ENCODE data around the gene WDFY3. TPM values are rescaled to one million over a fixed set of nuclear protein-coding genes. Genes with fewer than 3 reads are reported as not detected.

WDFY3 gene
- total and polyA plus RNA-seq, 12 donors = 9.5 to 284 (median 85.0) TPM

DNA sequence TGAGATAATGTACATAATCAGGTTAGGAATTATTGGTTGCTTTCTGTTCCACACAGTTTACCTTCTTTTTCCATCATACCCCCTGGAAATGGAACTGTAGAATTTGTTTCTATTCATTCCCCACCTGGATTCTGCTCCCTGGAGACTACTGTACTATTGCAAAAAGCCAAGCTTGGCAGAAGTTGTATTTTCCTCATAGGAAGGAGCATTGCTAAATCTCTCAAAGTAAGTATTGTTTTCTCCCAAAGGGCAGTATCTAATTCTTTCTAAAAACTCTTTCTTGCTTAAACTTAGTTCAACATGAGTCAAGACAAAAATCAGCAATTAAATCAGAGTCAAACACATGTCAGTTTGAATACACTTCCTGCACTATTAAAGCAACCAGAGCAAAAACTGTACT, 247.4 kb downstream of the WDFY3 start:
- Histone ChIP-seq H3K4me3 (no peak overlapping the region), H3K36me3 (replicated peaks in 1 of 2) (peaks cover 0 to 58% of the 10 kb centered on the region in 2 donors), H3K27ac (no peak overlapping the region), H3K9me3 (replicated peaks in 1 of 3) (no peaks in the 10 kb centered on the region), H3K4me1 (replicated peaks in 1 of 2) (peaks cover 0 to 11% of the 10 kb centered on the region in 2 donors), H3K27me3 (no peaks in the 10 kb centered on the region)
- TF ChIP-seq POLR2A (IDR thresholded peaks at IDR 0.05) = no peak
- TF ChIP-seq, protein P1, sequence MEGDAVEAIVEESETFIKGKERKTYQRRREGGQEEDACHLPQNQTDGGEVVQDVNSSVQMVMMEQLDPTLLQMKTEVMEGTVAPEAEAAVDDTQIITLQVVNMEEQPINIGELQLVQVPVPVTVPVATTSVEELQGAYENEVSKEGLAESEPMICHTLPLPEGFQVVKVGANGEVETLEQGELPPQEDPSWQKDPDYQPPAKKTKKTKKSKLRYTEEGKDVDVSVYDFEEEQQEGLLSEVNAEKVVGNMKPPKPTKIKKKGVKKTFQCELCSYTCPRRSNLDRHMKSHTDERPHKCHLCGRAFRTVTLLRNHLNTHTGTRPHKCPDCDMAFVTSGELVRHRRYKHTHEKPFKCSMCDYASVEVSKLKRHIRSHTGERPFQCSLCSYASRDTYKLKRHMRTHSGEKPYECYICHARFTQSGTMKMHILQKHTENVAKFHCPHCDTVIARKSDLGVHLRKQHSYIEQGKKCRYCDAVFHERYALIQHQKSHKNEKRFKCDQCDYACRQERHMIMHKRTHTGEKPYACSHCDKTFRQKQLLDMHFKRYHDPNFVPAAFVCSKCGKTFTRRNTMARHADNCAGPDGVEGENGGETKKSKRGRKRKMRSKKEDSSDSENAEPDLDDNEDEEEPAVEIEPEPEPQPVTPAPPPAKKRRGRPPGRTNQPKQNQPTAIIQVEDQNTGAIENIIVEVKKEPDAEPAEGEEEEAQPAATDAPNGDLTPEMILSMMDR (IDR thresholded peaks at IDR 0.05) = no peak
- no peak for DNase-seq
- intact Hi-C loops (cut with DNase I) = no loop called here

DNA sequence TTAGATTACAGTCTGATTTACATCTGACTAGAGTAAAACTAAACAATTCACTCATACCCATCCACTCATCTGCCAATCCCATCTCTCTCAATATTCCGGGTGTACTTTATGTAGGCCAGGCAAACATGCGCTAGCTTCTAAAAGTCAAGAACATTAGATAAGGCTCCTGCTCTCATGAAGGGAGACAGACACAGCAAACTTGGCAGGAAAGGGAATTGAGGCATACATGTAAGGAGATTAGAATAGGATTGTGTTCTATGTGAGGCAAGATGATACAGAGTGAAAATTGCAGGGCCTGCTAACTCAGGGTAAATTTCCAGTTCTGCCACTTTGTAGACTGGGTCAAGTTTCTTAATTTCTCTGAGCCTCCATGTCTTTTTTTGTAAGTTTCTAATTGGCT, 247.8 kb downstream of the WDFY3 start:
- H3K27me3 ChIP-seq = no peaks in the 10 kb centered on the region
- no peak overlapping the region for H3K4me3 ChIP-seq
- H3K4me1 ChIP-seq (replicated peaks in 1 of 2) = peaks cover 0 to 11% of the 10 kb centered on the region in 2 donors
- intact Hi-C loops (cut with DNase I) = no loop called here
- H3K36me3 ChIP-seq (replicated peaks in 1 of 2) = peaks cover 0 to 58% of the 10 kb centered on the region in 2 donors
- TF ChIP-seq, protein P1 (IDR thresholded peaks at IDR 0.05) = no peak
- TF ChIP-seq POLR2A (IDR thresholded peaks at IDR 0.05) = no peak
- DNase-seq = no peak
- H3K27ac ChIP-seq = no peak overlapping the region
- WGBS, 4 donors = 70 to 84% (median 79%) methylated on average over 2 of the region's 2 CpGs
- no peaks in the 10 kb centered on the region for H3K9me3 ChIP-seq (replicated peaks in 1 of 3)

DNA sequence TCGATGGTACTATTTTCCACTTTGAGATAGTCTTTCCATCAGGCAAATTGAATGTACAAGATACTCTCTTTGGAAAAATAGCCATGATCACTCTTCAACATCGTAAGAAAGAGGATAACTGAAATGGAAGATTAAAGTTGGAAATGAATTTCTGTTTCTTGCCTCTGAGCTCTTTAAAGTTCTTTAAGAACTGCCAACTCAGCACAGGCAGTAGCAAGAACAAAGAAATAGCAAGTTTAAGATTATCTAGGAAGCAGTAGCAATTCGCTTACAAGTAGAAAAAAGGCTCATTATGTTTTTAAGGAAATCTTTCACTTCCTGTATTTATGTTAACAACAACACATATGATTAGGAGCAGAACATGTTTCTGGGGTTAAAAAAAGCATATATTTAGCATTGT, 255.9 kb downstream of the WDFY3 start:
- intact Hi-C loops (cut with DNase I) = no loop called here
- peaks cover 0 to 76% of the 10 kb centered on the region in 2 donors for H3K36me3 ChIP-seq (replicated peaks in 1 of 2)
- TF ChIP-seq, protein P1 (IDR thresholded peaks at IDR 0.05) = no peak
- no peak for TF ChIP-seq POLR2A (IDR thresholded peaks at IDR 0.05)

DNA sequence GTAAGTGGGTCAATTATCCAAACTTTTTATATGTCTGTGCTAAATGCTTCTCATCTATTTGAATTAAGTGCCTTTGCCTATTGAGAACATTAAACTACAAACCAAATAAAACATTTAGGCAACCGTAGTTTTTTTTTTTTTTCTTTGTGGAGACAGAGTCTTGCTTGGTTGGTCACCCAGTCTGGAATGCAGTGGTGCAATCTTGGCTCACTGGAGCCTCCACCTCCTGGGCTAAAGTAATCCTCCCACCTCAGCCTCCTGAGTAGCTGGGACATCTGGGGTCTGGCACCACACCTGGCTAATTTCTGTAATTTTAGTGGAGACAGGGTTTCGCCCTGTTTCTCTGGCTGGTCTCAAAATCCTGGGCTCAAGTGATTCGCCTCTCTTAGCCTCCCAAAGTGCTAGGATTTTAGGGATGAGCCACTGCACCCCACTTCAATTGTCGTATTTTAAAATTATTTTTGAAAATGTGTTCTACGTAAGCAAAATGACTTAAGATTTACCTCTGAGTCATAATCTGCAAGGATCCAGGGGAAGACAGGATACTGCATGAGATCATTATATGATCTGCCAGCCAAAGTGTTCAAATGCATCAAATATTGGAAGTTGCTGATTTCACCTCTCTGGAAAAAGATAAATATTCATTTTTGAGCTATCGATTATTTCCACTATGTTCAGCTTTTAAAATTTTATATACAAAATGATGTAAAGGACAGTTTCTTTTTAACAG, 257.9 kb downstream of the WDFY3 start:
- Histone ChIP-seq H3K4me3 (no peak overlapping the region), H3K4me1 (replicated peaks in 1 of 2) (no peaks in the 10 kb centered on the region), H3K27ac (no peak overlapping the region), H3K27me3 (no peaks in the 10 kb centered on the region), H3K9me3 (replicated peaks in 1 of 3) (no peaks in the 10 kb centered on the region), H3K36me3 (replicated peaks in 1 of 2) (peaks cover 0 to 69% of the 10 kb centered on the region in 2 donors)
- 92 to 97% (median 95%) methylated on average over 6 of the region's 6 CpGs for WGBS, 4 donors
- DNase-seq = no peak
- TF ChIP-seq, protein P1 (IDR thresholded peaks at IDR 0.05) = no peak
- TF ChIP-seq POLR2A (IDR thresholded peaks at IDR 0.05) = no peak
- intact Hi-C loops (cut with DNase I) = no loop called here

More for the DNA sequence above, 255.9 kb downstream of the WDFY3 start:
- Histone ChIP-seq H3K9me3 (replicated peaks in 1 of 3) (no peaks in the 10 kb centered on the region), H3K4me3 (no peak overlapping the region), H3K4me1 (replicated peaks in 1 of 2) (no peaks in the 10 kb centered on the region), H3K27ac (no peak overlapping the region), H3K27me3 (no peaks in the 10 kb centered on the region)
- WGBS, 4 donors = 89 to 94% (median 89%) methylated on average over 3 of the region's 3 CpGs
- no peak for DNase-seq
